SK-N-SH treated with all-trans-retinoic acid at 6 μM for 48 hours (cell line): ENCODE measurements around the gene FAXDC2.

Source experiments
- ARNTL ChIP-seq: fragments of 450-650 bp; formaldehyde crosslinking; IDR thresholded peaks from 2 replicates; pipeline ENCODE4 v1.5.0; 2020; ENCODE audit warnings: low read depth, mild to moderate bottlenecking, moderate library complexity, borderline replicate concordance
- CREB5 ChIP-seq: fragments of 250-450 bp; sonication (Bioruptor Pico); IDR thresholded peaks from 2 replicates; pipeline ENCODE4 v1.5.1; 2020; ENCODE audit warnings: low read depth, mild to moderate bottlenecking, moderate library complexity
- ESRRG ChIP-seq: fragments of 250-450 bp; sonication (Bioruptor Pico); IDR thresholded peaks from 2 replicates; pipeline ENCODE4 v1.6.1; 2021; ENCODE audit warnings: mild to moderate bottlenecking
- ZFP3 ChIP-seq: fragments of 250-450 bp; sonication (Bioruptor Pico); IDR thresholded peaks from 2 replicates; pipeline ENCODE4 v1.5.0; 2020; ENCODE audit warnings: mild to moderate bottlenecking, moderate library complexity
- TF ChIP-seq, protein P1 (sequence below): fragments of 250-450 bp; sonication (Bioruptor Pico); IDR thresholded peaks from 2 replicates; pipeline ENCODE4 v1.8.0; 2020; ENCODE audit warnings: mild to moderate bottlenecking, moderate library complexity, borderline replicate concordance

DNA sequence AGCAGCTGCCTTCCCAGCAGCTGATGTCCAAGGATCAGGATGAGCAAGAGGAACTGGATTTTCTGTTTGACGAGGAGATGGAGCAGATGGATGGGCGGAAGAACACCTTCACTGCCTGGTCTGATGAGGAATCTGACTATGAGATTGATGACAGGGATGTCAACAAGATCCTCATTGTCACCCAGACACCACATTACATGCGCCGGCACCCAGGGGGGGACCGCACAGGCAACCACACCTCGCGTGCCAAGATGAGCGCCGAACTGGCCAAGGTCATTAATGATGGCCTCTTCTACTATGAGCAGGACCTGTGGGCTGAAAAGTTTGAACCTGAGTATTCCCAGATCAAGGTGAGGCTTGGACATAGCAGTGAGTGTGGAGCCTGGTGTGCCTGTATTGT is 48.4 kb downstream of the FAXDC2 start:
- TF ChIP-seq ARNTL (CRISPR knock-in tag) (no peak), ESRRG (CRISPR knock-in tag) (no peak), ZFP3 (CRISPR knock-in tag) (no peak), CREB5 (CRISPR knock-in tag) (no peak)
- TF ChIP-seq, protein P1, sequence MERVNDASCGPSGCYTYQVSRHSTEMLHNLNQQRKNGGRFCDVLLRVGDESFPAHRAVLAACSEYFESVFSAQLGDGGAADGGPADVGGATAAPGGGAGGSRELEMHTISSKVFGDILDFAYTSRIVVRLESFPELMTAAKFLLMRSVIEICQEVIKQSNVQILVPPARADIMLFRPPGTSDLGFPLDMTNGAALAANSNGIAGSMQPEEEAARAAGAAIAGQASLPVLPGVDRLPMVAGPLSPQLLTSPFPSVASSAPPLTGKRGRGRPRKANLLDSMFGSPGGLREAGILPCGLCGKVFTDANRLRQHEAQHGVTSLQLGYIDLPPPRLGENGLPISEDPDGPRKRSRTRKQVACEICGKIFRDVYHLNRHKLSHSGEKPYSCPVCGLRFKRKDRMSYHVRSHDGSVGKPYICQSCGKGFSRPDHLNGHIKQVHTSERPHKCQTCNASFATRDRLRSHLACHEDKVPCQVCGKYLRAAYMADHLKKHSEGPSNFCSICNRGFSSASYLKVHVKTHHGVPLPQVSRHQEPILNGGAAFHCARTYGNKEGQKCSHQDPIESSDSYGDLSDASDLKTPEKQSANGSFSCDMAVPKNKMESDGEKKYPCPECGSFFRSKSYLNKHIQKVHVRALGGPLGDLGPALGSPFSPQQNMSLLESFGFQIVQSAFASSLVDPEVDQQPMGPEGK (CRISPR knock-in tag), result no peak
